GM21390 (cell line): Measurements from ENCODE around the gene CNIH3.
"Not testable (repeated sequence)": the region's sequence is repeated elsewhere in the genome, so short reads cannot be mapped to it uniquely, and the experiment has no call there.

Source experiments
- ATAC-seq: cut with Tn5 transposase; IDR thresholded peaks from one replicate; pipeline ENCODE4 v1.9.1; 2021; ENCODE audit not compliant: unreplicated experiment

CNIH3 gene

GRCh38 chr1:224615861-224616755, at the start of gene CNIH3:
CNIH3 (plus strand) TSS chr1:224616317; CDS start chr1:224617175, 858 bp downstream.
- ATAC-seq, result no peak

GRCh38 chr1:224566492-224566891, 49.6 kb upstream of the CNIH3 start:
- ATAC-seq, result not testable (repeated sequence)

GRCh38 chr1:224569276-224569675, 46.8 kb upstream of the CNIH3 start:
- ATAC-seq, result no peak

DNA sequence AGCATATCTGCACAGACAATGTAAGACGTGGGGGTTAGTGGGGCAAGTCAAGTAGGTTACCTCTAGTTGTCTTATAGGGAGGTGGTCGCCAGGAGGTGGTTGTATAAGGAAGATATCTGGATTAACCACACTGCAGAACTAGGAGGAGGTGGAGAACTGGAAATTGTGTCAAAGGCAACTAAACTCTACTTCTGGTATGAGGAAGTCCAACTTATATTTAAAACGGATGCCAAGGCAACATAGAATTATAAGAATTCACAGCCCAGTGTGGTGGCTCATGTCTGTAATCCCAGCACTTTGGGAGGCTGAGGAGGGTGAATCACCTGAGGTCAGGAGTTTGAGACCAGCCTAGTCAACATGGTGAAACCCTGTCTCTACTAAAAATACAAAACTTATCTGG, 44.1 kb upstream of the CNIH3 start:
- not testable (repeated sequence) for ATAC-seq

DNA sequence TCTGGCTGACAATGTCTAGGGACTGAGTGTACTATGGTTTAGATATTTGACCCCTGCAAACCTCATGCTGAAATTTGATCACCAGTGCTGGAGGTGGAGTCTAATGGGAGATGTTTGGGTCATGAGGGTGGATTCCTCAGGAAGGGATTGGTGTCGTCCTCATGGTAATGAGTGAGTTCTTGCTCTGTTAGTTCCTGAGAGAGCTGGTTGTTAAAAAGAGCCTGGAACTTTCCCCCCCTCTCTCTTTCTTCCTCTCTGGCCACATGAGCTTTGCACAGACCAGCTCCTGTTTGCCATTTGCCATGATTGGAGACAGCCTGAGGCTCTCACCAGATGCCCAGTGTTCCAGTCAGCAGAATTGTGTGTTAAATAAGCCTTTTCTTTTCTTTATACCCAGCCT, 36.6 kb upstream of the CNIH3 start:
- ATAC-seq, result no peak

GRCh38 chr1:224580006-224580405, 36.1 kb upstream of the CNIH3 start:
- no peak for ATAC-seq

DNA sequence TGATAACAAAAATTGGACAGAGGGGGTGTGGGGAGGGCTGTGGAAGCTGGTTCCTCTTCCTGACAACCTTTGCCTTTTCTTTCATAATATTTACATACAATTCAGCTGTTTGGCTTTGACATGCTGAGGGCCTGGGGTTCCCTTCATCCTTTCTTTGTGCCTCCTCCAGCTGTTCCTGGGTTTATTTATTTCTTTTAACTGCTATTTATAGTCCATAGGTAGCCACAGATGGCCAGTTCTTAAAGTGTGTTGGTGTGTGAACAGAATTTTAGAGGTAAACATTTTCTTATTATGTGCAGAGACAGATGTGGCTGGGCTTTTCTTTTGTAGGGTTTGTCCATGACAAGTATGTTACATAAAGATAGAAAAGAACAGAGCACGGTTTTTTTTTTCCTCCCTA, 34.1 kb upstream of the CNIH3 start:
- ATAC-seq, result no peak

DNA sequence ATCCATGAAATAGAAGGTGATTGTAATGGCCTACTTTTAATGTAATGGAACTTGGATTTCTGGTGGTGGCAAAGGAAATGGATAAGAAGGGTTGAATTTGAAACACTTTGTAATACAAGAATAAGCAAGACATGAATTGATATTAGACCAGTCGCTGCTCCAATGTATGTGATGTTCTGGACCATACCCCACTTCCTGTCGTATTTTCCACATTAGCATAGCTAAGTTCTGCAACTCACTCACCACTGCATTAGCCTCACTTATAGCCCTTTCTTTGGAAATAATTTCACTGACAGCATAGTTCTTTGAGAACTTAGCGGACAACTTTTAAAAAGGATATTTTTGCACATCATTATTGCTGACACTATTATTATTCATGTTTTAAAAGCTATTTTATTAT, 32.3 kb upstream of the CNIH3 start:
- no peak for ATAC-seq

GRCh38 chr1:224585051-224585450, 31.1 kb upstream of the CNIH3 start:
- no peak for ATAC-seq

GRCh38 chr1:224587051-224587450, 29.1 kb upstream of the CNIH3 start:
- ATAC-seq, result no peak

DNA sequence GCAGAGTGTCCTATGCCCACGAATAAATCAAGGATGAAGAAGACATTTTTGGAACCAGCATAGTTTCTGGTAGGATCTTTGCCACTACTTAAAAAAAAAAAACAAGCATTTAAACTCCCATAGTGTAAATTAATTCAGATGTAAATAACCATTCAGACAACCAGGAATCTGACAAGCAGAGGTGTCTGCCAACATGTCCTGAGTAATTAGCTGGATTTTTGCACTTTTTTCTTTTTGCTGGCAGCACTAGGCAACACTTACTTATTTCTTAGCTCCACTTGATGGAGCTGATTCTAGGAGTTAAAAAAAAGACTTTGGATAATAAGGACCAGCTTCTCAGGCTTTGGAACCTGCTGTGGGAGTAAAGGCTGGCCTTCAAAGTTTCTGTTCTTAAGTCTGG, 27.6 kb upstream of the CNIH3 start:
- ATAC-seq, result no peak

DNA sequence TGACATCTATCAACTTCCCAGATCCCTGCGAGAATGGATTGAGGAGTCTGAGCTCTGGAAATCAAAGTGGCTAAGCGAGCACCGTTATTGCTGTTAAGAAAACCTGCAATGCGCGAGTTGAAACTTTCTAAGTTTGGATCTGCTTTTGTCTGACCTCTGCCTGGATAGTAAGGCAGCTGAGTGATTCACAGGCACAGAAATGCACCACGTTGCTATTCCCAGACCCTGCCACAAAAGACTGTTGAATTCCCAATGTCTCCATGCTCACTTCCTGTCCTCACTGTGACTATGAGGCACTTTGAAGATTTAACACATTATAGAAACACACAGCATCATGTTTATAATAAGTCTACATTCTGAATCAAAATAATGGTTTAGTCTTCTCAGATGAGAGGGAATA, 27.1 kb upstream of the CNIH3 start:
- ATAC-seq, result no peak

DNA sequence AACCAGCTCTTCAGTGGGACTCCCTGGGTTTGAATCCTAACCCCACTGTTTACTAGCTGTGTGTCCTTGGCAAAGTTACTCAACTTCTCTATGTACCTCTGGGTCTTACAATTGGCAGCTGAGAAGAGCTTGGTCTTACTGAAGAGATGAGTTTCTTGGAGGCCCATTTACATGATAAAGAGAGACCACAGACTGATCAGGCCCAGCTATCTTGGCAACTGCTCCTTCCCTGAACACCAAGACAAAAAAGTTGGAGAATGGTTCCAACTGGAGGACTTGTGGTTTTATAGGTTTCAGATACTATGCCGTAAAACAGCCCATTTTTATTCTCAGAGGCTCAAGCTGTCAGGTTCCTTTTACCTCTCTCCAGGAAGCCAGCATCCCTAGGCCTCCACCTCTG, 24.8 kb upstream of the CNIH3 start:
- ATAC-seq, result no peak

- no peak for ATAC-seq
Observed at GRCh38 chr1:224592636-224593582, 23.2 kb upstream of the CNIH3 start.

GRCh38 chr1:224594360-224594759, 21.8 kb upstream of the CNIH3 start:
- ATAC-seq, result no peak

DNA sequence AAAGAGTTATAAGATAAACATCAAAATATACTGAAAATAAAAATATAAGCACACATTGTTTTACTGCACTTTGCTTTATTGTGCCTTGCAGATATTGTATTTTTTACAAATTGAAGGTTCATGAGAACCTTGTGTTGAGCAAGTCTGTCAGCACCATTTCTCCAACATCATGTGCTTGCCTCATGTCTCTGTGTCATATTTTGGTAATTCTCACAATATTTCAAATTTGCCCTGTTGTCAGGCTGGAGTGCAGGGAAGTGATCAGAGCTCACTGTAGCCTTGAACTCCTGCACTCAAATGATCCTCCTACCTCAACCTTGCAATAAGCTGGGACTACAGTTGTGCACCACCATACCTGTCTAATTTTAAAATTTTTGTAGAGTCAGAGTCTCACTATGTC, 21.3 kb upstream of the CNIH3 start:
- ATAC-seq, result no peak

- no peak for ATAC-seq
Observed at GRCh38 chr1:224605482-224606181, 10.5 kb upstream of the CNIH3 start.

DNA sequence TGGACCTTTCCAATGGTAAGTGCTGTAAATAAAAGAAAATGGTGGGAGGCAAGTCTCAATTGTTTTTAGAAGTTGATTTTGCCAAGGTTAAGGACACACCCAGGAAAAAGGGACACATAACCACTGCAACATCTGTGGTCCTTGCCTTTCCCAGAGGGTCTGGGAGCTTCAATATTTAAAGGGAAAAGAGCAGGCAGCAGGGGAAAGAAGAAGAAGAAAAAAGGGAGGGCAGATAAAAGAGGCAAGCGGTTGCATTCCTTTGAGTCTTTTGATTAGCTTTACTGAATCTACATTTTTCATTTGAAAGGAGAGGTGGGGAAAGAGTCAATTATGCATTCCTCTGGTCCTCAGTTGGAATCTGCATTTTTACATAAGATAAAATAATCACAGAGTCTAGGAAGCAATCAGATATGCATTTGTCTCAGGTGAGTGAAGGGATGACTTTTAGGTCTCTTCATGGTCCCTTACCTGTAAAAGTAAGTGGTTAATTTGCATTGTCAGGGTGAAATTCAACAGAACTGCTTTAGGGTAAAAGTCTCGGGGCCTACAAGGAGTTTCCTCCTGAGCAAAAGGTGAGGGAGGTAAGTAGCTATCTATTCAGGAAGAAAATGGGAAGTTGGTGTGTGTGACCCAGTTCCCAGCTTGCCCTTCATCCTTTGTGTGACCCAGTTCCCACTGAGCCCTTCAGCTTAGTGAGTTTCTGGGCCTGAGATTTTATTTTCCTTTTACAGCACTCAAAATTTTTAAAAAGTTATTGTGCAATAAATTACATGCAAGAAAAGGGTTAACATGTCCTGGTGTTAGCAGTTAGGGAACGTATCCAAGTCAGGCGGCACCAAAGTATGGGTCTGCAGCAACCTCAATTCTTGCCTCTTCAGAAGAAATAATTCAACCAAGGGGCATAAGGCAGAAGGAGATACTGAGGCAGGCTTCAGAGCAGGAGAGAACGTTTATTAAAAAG, 8.6 kb upstream of the CNIH3 start:
- no peak for ATAC-seq

GRCh38 chr1:224609333-224609732, 6.8 kb upstream of the CNIH3 start:
- no peak for ATAC-seq

DNA sequence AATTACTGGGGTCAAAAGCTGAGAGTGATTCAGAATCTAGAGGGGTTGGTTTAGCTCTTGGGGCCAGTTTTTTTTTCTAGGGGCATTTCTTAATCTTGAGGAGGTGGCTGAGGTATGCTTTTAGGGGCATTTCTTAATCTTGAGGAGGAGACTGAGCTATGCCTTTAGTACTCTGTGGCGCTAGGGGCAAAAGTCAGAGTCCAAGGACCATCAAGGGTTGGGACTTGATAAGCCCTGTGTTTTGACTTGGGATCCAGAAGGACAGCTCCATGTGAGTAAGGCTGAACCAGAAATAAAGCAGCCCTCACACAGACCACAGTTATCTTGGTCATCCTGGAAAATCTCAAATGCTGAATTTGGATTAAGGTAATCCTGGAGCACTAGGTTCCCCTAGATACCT, 3.9 kb upstream of the CNIH3 start:
- no peak for ATAC-seq
